Skeletal muscle satellite cell (primary cell): ENCODE results near the gene GLCCI1.

Source experiments
- H3K27me3 ChIP-seq: 2 replicates; pipeline ENCODE4 v1.7.0; 2013; ENCODE audit warnings: low read length; ENCODE audit not compliant: control insufficient read depth, insufficient read depth
- H3K36me3 ChIP-seq: 2 replicates; pipeline ENCODE4 v1.7.0; 2013; ENCODE audit warnings: mild to moderate bottlenecking, control low read depth, low read length; ENCODE audit not compliant: insufficient read depth
- H3K4me1 ChIP-seq: 2 replicates; pipeline ENCODE4 v1.7.0; 2013; ENCODE audit warnings: low read length; ENCODE audit not compliant: control insufficient read depth, insufficient read depth
- H3K4me2 ChIP-seq: 2 replicates; pipeline ENCODE4 v1.7.0; 2013; ENCODE audit warnings: mild to moderate bottlenecking, low read length
- H3K4me3 ChIP-seq: 2 replicates; pipeline ENCODE4 v1.7.0; 2013; ENCODE audit warnings: low read length
- H3K9ac ChIP-seq: 2 replicates; pipeline ENCODE4 v1.7.0; 2013; ENCODE audit warnings: mild to moderate bottlenecking, low read depth, low read length, moderate library complexity
- H3K9me3 ChIP-seq: replicated peaks from 2 replicates; pipeline ENCODE4 v1.7.0; 2013; ENCODE audit warnings: mild to moderate bottlenecking, control low read depth, low read length

GLCCI1 gene

DNA sequence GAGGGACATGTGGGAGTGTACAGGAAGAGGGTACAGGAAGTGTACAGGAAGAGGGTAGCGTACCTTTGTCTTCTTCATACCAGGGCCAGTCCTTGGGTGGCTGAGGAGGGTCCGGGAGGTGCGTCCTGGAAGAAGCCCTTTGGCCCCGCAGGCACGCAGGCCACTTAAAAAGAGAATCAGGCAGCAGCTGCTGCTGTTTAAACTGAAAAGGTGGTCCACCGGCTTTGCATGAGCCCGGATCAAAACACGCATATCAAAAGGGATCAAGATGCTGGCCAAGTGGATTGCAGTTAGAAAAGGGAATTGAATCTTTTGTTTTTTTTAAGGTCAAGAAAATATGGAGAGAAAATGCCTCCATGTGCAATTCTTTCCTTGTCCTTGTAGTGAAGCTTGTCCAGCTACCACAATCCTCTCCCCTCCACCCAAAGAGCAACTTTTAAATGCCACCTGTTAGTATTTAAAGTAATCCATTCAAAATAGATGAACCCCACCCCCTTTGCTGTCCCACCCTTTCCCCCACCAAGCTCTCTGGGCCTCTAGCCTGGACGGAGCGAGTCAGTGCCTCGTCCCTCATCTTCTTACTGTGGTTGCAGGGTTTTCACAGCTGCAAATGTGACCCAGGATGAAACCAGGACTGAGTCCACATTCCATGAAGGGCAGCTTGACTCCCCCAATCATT is 142.8 kb downstream of the GLCCI1 start:
- Histone ChIP-seq H3K9me3 (no peaks in the 10 kb centered on the region), H3K4me2 (no peak overlapping the region), H3K27me3 (no peaks in the 10 kb centered on the region), H3K36me3 (no peaks in the 10 kb centered on the region), H3K4me1 (peaks cover 9% of the 10 kb centered on the region), H3K9ac (no peak overlapping the region), H3K4me3 (no peak overlapping the region)

DNA sequence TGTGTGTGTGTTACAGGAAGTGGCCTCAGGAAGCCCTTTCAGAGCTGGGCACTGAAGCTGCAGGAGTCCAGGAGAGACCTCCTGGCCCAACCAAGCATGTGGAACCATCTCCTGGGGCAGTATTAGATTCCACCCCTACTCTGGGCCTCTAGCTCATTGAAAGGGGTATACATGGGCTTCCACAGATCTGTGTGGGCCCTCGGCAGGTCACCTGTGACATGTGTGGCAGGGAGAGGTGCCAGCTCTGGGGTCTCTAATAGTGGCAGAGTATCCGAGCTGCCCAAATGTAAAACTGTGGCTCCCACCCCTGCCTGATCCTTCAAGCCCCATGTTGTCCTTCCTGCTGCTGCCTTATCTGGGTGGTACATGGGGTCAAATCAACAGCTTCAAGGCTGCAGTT is 144.1 kb downstream of the GLCCI1 start:
- Histone ChIP-seq H3K4me1 (peaks cover 9% of the 10 kb centered on the region), H3K4me3 (no peak overlapping the region), H3K36me3 (no peaks in the 10 kb centered on the region), H3K4me2 (no peak overlapping the region), H3K27me3 (no peaks in the 10 kb centered on the region), H3K9me3 (no peaks in the 10 kb centered on the region), H3K9ac (no peak overlapping the region)

DNA sequence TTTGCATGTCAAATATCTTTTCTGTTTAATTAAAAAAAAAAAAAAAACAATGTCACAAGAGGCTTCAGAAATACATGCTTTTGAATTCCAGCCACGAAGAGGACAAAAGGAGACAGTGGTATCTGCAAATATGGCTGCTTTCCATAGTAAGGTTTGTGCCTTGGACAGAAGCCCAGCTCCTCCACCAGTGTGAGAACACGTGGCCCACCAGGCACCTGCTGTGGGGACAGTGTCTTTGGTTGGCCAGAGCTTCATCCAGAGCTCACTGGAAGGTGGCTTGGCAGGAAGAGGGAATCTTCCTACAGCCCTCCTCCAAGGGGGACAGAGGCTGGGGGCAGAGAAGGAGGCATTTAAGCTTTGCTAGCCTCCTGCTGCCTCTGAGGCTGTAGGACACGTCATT is 144.6 kb downstream of the GLCCI1 start:
- Histone ChIP-seq H3K9me3 (no peaks in the 10 kb centered on the region), H3K4me3 (no peak overlapping the region), H3K36me3 (no peaks in the 10 kb centered on the region), H3K4me2 (no peak overlapping the region), H3K4me1 (peaks cover 9% of the 10 kb centered on the region), H3K27me3 (no peaks in the 10 kb centered on the region), H3K9ac (no peak overlapping the region)

DNA sequence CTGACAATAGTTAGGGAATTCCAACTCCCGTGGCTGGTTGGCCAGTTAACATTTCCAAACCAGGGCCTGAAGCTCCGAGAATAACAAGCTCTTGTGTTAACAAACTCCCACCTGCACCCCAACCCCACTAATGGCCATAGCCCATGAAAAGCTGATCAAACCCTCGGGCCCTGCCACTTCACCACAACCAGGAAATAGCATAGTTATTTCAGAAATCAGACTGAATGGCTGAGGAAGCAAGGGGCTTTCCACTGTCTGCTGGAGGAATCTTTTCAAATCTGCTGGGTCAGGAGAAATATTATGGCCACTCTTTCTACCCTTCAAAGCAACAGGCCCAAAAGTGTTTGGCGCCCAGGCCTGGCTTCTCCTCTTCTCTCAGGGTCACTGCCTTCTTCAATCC is 145.6 kb downstream of the GLCCI1 start:
- Histone ChIP-seq H3K4me1 (peaks cover 6% of the 10 kb centered on the region), H3K4me3 (no peak overlapping the region), H3K9ac (no peak overlapping the region), H3K9me3 (no peaks in the 10 kb centered on the region), H3K27me3 (no peaks in the 10 kb centered on the region), H3K36me3 (no peaks in the 10 kb centered on the region), H3K4me2 (no peak overlapping the region)

DNA sequence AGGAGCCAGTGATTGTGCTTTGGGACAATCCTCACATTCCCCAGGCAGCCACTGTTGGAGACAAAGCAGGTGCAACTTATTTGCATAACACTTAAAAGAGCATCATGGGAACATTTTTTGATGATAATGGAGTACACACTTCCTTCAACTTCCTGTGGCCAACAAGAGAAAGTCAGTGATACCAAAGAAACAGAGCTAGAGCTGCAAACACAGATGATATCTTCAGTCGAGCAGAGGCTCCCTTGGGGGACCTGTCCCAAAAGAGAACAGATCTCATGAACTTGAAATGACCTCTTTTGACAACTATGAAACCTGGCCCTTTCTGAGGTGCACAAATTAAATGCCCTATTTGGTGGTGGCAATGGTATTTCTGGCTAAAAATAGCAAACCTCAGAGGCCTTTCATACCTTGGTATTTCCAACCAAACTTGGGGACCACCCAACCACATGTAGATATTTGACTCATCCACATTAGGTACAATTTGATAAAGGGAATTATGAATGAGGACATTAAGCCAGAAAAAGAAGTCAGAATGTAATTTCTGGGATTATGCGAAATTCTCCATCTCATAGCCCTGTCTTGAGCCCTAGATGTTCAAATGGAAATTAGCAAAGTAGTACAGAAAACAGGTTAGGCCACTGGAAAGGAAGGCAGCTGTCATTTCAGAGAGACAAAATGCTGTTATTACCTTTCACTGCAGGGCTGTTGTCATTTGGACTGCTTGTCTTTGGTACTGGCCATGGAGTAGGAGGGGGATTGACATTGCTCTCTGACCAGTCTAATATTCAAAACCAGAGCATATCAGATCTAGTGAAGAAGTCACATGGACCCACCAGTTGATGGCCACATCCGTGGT is 147.2 kb downstream of the GLCCI1 start:
- no peaks in the 10 kb centered on the region for H3K9me3 ChIP-seq
- H3K9ac ChIP-seq: no peak overlapping the region
- H3K4me3 ChIP-seq: no peak overlapping the region
- H3K27me3 ChIP-seq: no peaks in the 10 kb centered on the region
- H3K36me3 ChIP-seq: no peaks in the 10 kb centered on the region
- no peaks in the 10 kb centered on the region for H3K4me1 ChIP-seq
- no peak overlapping the region for H3K4me2 ChIP-seq

DNA sequence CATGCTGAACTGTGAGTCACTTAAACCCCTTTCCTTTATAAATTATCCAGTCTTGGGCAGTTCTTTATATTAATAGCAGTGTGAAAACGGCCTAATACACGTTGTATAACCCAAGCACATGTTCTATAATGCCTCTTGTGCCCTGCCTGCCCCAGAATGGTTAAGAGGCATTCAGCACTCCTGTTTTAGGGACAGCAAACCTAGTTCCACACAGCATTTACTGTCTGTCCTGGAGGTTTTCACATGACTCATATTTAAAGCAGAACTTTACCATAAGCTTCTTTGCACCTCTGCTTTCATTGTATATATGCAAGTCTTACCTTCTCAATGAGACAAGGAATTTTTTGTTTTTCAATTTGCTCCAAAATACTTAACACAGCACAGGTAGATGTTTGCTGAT is 148.6 kb downstream of the GLCCI1 start:
- Histone ChIP-seq H3K27me3 (peaks cover 8% of the 10 kb centered on the region), H3K9ac (no peak overlapping the region), H3K4me2 (no peak overlapping the region), H3K9me3 (no peaks in the 10 kb centered on the region), H3K4me1 (no peaks in the 10 kb centered on the region), H3K36me3 (no peaks in the 10 kb centered on the region), H3K4me3 (no peak overlapping the region)

DNA sequence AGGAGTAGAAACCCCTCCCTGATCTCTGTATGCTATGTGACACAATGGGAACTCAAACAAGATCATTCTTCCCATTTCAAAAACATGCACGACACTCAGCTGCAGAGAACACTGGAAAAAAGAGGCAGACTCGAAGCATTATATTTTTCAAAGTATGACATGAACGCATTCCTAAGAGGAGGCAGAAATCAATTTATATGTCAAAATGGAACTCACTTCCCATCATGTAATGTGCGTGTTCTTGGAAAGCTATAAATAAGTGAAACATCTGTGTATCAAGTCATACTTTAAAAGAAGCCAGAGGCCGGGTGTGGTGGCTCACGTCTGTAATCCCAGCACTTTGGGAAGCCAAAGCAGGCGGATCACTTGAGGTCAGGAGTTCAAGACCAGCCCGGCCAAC is 150.7 kb downstream of the GLCCI1 start:
- H3K36me3 ChIP-seq: no peaks in the 10 kb centered on the region
- no peaks in the 10 kb centered on the region for H3K4me1 ChIP-seq
- H3K9ac ChIP-seq: no peak overlapping the region
- H3K4me2 ChIP-seq: no peak overlapping the region
- peaks cover 13% of the 10 kb centered on the region for H3K27me3 ChIP-seq
- H3K9me3 ChIP-seq: no peaks in the 10 kb centered on the region
- H3K4me3 ChIP-seq: no peak overlapping the region

DNA sequence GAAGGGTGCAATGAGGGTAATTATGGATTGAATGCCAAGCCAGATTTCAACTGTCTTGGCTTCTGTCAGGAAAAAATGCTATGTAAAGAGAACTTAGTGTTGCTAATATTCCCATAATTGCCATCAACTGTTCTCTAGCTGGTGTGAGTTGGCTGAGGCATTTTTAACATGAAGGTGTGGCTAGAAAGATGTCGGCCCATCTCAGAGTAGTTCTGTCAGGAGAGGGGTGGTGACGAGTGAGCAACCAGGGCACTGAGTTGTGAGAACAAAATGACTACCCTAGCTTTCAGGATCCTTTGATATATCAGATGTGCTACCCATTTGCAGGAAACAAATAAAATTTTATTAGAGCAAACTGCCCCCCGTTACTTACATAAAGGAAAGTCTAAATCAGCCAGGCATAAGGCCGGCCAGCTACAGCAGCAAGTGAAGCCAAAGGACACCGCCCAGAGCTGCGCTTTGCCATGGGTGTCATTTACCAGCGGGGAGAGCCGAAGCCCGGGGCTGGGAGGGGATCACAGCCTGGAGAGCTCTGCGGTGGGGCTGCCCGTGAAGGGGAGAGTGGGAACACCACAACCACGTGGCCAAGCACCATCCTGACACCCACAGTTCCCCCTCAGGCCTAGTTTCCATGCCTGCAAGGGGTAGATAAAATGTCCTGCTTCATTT is 151.9 kb downstream of the GLCCI1 start:
- Histone ChIP-seq H3K4me3 (no peak overlapping the region), H3K4me1 (no peaks in the 10 kb centered on the region), H3K9me3 (no peaks in the 10 kb centered on the region), H3K36me3 (no peaks in the 10 kb centered on the region), H3K4me2 (no peak overlapping the region), H3K9ac (no peak overlapping the region), H3K27me3 (peaks cover 13% of the 10 kb centered on the region)

DNA sequence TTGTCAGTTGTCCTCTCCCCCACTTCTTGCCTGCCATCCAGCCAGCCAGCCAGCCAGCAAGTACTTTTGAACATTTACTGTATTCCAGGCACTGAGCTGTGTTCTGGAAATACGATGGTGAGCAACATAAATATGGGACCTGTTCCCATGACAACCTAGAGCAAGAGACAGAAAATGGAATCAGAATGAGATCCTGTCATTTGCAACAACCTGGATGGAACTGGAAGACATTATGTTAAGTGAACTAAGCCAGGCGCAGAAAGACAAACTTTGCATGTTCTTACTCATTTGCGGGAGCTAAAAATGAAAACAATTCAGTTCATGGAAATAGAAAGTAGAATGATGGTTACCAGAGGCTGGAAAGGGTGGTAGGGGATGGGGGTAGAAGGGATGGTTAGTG is 152.6 kb downstream of the GLCCI1 start:
- Histone ChIP-seq H3K4me3 (no peak overlapping the region), H3K36me3 (no peaks in the 10 kb centered on the region), H3K9ac (no peak overlapping the region), H3K9me3 (no peaks in the 10 kb centered on the region), H3K4me1 (no peaks in the 10 kb centered on the region), H3K4me2 (no peak overlapping the region), H3K27me3 (peaks cover 13% of the 10 kb centered on the region)

DNA sequence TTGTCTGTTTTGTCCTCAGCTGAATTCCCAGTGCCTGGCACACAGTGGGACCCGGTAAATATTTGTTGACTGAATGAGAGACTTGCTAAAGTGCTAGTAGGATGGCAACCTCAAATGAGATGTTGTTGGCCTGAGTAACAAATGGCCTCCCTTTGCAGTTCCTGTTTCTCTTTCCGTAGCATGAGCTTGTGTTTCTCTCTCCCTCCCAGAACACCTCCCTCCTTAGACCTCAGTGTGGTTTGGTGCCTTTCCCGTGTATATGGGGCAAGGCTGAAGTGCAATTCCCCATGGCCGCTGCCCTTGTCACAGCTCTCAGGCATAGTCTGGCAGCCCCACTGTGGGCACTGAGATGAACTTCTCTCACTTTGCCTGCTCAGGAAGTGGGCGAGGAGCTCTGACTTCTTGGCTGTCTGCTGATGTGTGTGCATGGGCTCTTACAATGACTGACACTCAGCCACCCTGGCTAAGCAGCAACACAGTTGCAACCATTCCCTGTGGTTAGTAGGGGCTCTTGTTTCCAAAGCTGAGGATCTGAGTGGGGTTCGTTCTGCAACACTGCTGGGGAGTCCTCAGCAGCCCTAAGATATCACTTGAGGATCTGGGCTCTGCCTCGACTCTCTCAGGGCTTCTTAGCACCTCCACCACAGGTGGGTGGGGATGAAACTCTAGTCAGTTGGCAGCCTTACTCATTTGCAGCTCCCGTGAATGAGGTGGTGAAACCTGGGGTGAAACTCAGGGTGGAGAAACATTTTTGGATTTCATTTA is 157.3 kb downstream of the GLCCI1 start:
- Histone ChIP-seq H3K4me1 (no peaks in the 10 kb centered on the region), H3K9me3 (no peaks in the 10 kb centered on the region), H3K27me3 (peaks cover 13% of the 10 kb centered on the region), H3K36me3 (no peaks in the 10 kb centered on the region), H3K4me2 (no peak overlapping the region), H3K4me3 (no peak overlapping the region), H3K9ac (no peak overlapping the region)

DNA sequence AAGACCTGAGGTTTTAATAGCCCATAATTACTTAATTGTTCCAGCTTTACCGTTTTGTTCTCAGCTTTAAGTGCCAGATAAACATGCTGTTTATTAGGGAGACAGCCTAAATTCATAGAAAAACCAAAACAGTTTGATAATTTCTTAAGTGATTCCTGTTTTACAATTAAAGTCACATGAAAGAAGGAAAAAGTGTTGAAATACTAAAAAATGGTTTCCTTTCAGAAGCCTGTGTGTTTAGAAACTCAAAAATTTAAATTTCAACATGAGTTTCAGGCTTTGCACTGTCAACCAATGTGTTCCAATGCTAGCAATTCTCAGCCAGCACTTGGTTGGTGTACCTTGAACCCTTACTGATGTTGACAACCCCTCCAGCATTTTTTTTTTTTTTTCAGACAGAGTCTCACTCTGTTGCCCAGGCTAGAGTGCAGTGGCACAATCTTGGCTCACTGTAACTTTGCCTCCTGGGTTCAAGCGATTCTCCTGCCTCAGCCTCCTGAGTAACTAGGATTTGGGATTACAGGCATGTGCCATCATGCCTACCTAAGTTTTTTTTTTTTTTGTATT is 158.1 kb downstream of the GLCCI1 start:
- H3K4me3 ChIP-seq: no peak overlapping the region
- H3K9ac ChIP-seq: no peak overlapping the region
- no peaks in the 10 kb centered on the region for H3K9me3 ChIP-seq
- no peaks in the 10 kb centered on the region for H3K36me3 ChIP-seq
- H3K27me3 ChIP-seq: peaks cover 10% of the 10 kb centered on the region
- no peaks in the 10 kb centered on the region for H3K4me1 ChIP-seq
- no peak overlapping the region for H3K4me2 ChIP-seq
